Smooth muscle cell of the brain vasculature (primary cell): ENCODE measurements around the gene PRDM12.

ENCODE experiments used
- DNase-seq: peaks from one replicate; pipeline ENCODE4 v3.0.0-alpha.2; 2012; ENCODE audit warnings: low read depth, low spot score

Gene PRDM12

DNA sequence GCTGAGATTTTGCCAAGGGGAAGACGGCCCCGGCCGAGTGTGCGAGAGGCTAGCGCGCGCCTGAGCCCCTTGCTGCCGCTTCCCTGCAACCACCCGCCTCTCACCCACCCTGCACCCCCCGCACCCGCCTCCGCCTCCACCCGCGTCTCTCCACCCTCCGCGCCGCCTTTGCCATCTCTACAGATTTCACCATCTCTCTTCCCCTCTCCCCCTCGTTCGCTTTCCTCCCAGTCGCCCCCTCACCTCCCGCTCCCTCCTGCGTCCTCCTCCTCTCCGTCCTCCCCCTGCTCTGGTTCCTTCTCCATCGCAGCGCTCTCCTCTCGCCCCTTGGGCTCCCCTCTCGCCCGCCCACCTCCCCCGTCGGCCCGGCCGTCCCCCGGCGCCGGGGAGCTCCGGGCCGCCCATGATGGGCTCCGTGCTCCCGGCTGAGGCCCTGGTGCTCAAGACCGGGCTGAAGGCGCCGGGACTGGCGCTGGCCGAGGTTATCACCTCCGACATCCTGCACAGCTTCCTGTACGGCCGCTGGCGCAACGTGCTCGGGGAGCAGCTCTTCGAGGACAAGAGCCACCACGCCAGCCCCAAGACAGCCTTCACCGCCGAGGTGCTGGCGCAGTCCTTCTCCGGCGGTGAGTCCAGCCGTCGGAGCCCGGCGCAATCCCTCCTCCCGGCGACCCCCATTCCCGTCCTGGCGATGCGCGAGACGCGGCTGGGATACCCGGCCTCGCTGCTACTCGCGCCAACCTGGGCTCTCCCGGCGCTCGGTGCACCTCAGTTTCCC, at the start of gene PRDM12:
PRDM12 (plus strand) TSS at position 344 of the 778 bp plus-strand sequence; CDS start at position 404, 60 bp downstream.
- no peak for DNase-seq

DNA sequence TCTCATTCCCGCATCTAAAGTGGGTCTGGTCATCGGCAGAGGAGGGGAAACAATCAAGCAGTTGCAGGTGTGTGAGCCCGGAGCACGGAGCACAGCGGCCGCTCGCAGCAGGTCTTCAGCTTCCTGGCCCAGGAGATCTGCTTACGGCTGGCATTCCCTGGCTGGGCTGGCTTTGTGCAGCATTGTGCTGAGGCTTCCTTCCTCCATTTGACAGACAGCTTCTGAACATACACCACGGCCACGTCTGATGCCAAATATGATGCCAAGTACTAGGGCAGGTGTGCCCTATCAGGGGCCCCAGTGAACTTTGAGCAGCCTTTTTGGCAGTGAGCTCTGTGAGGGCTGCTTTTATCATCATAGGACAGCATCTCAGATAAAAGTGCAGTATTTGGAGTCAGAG, 47.9 kb upstream of the PRDM12 start:
- DNase-seq = no peak

DNA sequence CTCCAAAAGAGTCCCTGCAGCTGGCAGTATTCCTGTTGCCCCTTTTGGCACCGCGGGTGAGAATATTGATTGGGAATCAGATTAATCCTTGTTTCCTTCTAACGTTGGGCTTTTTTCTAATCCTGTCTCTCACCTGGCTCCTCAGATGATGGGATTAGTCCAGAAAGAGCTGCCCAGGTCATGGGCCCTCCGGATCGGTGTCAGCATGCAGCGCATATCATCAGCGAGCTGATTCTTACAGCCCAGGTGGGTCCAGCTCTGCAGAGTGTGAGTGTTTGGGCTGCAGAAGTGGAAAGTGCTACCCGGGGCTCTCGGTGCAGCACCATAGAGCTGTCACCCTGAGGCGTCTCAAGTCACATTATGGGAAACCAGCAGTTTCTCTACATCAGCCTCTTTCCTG, 40.9 kb upstream of the PRDM12 start:
- no peak for DNase-seq

DNA sequence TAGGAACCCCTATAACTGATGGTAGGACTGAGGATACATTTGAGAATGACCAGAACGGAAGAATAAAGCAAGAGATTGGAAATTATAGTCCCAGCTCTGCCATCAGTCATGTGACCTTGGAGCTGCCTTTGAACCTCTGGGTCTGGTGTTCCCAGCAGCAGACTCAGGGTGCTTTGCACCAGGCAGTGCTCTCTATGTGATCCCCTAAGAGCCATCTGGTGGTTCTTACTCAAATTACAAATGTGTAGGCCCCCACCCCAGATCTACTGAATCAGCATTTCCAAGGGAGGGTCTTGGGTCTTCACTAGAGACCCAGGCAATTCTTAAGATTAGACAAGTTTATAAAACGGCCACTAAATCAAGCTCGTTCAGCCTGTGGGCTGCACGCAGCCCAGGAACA, 40.2 kb upstream of the PRDM12 start:
- no peak for DNase-seq

DNA sequence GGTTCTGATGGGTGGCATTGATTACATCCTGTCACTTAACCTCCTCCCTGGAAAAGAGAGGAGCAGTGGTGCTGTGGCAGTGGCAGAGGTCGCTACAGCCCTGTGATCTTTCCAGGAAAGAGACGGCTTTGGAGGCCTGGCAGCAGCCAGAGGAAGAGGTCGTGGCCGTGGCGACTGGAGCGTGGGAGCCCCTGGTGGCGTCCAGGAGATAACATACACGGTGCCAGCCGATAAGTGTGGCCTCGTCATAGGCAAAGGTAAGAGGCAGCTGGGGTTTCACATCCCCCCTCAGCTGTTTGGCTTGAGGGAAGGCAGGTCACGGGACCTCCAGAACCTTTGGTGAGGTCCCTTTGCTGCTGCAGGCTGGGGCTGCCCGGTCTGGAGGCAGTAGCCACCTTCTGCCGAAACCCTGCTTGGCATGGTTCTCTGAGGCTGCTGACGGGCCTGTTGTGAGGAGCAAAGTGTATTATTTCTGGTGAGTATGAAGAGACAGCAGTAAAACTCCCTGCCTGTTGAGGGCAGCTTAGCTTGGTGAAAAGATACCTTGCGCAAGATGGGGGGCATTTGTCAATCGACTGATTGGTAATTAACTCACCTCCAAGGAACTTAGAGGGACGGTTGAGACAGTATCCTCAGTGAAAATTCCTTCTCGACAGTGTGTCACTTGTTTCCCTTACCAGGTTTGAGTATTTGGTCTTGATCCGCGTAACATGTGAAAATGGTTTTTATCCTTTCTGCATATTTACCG, 38.0 kb upstream of the PRDM12 start:
- DNase-seq = no peak

DNA sequence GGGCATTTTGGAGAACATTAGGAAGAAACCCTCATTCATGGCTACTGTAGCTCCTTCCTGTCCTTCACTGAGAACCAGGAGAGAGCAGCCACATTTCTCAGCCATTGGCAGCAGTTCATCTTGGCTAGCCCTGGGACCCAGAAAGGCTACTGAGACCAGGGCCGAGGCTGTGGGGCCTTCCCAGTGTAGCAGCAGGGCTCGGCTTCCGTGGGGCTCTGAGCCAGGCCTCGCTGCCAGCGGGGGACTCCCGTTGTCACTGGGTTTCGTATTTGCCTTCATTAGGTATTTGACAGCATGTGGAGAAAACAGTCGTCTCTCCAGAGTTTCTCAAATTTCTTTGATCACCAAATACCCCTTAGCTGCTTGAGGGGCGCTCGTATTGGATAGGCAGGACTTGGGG, 37.3 kb upstream of the PRDM12 start:
- DNase-seq = no peak

DNA sequence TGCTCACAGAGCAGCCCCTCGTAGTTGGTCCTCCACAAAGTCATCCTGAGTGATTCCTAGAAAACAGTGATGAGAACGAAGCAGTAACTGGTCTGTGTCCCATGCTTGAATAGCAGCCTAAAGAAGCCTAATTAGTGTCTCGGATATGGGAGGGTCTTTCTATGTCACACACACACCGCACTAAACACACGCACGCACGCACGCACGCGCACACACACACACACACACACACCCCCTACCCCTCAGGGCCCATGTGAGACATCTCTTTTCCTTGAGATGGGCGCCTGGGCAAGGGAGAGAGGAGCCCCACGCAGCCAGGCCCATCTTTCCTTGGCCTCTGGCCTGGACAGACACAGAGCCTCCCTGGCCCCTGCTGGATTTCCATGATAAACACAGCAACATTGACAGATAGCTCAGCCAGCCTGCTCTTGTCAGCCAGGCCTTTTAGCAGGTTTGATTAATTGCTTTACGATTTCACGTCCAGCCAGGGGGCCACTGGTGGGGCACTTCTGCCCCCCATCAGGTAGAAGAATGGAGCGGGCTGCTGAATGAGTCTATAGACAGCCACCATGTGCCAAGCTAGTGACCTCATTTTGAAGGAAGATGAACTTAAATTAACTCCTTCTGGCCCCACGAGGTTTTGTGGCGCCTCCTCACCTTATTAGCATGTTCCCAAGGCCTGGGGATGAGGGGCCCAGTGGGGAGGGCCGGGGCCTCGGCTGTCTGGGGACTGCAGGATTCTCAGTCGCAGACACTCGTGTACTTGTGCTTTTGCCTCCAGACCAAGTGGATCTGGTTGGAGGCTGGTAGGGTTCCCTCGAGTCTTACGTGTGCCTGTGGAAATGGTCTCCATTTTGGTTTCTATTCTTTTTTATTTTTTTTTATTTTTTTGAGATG, 36.2 kb upstream of the PRDM12 start:
- DNase-seq = no peak

DNA sequence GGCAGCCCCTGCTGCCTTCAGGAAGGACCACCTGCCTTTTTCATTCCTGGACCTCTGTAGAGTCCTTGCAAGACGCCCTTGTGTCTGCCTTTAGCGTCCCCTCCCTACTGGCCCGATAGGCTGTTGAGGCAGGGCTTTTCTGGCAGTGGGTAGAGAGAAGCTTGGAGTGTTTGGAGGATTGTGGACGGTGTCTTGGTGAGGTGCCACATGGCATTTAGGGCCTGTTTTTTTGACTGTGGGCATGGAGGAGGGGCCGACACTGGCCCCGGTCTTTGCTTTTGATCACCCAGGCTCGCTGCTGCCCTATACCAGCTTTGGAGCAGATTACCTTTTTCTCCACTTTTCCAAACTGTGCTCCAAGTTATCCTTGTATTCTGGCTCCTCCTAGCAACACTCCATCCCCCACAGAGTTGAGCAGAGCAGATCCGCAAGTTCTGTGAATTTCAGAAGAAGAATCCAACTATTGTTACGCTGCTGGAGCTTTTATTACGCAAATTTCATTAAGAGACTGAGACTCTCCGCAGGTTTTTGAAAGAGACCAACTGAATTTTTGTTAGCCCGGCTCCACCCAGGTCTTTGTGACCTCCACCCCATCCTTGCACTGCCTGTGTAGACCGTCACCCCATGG, 34.8 kb upstream of the PRDM12 start:
- no peak for DNase-seq

DNA sequence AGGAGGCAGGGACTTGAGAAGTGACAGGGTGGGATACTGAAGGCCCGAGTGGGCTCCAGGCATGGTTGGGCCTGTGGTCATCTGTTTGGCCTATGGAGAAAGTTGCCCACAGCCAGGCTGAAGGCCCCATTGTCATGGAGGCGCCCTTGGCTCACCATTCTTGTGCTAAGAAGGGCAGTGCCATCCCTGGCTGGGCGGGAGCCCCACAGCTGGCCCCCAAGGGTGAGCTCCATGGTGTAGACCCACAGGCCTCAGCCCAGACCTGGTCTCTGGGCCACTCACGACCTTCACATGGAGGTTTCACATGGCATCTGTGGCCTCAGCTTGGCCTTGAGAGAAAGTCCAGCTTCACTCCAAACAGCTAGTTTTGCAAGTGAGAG, 34.3 kb upstream of the PRDM12 start:
- DNase-seq = no peak

DNA sequence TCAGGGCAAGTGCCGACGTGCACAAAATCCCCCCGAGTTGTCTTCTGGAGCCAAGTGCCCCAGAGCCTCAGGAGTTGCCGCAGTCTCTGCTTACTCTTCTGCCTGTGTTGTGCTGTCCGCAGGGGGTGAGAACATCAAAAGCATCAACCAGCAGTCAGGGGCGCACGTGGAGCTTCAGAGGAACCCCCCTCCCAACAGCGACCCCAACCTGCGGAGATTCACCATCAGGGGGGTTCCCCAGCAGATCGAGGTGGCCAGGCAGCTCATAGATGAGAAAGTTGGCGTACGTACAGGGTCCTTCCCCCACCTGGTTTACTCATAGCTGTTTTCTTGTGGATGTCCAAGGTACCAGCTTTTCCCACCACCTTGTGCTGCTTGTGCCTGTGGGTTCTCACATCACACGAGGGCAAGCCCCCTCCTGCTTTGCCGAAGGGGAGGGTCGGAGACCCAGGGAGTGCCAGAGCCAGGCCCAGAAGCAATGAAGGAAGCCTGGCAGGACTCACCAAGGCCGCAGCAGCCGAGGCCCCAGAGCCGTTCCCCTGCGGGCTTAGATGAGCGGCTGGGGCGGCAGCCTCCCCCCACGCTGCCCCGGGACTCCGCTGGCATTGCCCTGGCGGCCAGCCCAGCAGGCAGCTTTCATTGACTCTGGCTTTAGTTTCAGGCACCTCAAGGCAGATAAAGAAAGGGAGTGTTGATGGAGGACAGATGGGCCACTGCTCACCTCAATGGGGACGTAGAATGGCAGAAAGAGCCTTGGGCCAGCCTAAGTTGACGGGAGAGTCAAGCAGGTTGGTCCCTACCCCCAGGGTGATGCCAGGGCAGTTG, 33.7 kb upstream of the PRDM12 start:
- DNase-seq = no peak

DNA sequence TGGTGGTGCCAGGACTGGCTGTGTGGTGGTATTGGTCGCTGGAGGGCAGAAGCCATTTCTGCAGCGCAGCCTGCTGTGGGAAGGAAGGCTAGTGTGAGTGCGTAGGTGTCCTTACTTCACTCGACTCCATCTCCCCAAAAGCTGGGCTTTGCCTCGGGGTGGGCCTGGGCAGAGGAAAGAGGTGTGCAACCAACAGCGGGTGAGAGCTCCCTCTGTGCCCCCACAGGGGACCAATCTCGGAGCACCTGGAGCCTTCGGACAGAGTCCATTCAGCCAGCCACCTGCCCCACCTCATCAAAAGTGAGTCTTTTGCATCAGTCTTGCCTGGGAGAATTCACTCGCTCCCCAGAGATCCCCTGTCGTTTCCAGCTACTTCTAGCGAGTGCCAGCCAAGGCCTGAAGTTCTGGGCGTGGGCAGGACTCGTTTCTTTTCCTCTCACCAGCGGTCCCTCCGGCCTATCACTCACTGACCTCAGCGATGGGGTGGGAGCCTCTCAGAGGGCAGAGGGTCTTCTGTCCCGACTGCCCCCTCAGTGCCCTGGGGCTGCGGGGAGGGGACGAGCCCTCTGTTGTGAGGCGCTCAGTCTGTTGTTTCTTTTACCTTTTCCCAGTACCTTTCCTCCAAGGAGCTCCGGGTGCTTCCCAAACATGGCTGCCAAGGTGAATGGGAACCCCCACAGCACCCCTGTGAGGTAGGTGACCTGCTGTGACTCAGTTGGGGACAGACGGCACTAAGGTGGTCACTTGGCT, 32.9 kb upstream of the PRDM12 start:
- DNase-seq = no peak

DNA sequence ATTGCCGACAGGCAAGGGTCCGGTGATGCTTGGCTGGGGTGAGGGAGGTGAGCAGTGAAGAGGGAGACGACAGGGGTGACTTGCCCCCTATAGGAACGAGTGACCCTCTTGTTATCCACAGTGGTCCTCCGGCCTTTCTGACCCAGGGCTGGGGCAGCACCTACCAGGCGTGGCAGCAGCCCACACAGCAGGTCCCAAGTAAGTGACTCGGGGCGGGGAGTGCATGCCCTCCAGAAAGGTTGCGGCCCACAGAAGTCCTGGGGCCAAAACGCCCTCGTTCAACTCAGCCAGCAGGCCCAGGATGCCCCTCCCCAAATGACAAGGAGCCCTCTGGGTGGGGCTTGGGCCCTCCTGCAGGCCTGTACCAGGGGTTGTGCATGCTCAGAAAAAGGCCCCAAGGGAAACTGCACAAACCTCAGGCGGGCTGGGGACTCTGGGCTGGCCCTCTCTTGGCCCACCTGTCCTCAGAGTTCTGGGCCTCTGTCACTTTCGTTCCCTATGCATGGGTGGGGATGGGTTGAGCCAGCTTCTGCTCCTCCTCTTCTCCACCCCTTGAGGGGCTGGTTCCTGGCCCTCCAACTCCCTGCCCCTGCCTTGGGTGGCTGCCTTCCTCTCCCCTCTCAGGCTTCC, 32.2 kb upstream of the PRDM12 start:
- no peak for DNase-seq

DNA sequence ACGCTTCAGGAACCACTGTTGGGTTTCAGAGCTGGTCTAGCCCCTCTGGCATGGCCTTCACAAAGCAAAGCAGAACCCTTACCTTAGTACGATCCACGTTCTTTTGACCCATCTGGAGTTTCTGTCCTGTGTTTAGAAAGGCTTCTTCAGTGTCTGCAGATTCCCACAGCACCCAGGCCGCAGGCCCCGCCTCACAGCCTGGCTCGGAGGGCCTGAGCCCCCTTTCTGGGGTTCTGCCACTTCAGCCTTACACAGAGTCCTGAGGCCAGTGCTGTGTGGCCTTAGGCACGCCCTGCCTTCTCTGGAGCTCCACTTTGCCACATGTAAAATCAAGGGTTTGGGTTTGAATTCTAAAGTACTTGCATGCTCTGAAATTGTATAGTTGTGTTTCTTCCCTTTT, 31.6 kb upstream of the PRDM12 start:
- DNase-seq = no peak

DNA sequence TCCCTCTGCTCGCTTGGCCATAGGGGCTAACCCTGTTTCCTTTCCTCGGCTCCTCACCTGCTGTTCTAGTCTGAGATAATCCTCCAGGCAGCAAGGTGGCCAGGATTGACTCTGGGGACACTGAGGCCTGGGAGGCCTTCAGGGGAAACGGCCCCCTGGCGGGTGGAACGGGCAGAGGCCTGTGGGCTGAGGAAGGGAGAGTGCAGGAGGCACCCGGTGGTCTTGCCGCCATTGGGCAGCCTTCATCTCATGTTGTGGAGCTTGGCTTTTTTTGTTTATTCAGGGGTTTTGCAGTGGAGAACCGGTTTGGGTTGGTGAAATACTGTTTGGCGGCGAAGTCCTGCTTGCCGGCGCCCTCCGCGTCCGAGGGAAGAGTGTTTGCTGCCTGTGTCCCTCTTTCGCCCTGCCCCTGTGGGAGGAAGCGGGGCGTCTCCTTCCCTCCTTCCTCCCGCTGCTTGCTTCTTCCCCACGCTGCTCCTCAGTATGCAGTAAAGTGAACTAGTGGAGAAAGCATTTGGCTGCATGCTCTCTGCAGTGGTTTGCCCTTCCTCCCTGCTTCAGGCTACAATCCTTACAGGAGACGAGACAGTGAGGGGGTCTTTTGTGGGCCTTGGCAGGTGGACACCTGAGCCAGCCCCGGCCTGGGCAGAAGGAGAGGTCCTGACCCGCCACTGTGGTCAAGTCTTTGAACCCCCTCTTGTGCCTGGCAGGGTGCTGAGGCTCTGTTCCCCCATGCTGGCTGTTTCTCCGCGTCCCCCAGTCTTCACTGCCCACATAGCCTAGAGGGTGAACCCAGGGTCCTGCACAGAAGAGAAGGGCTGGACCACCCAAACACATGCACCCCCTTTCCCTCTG, 30.8 kb upstream of the PRDM12 start:
- DNase-seq = no peak

DNA sequence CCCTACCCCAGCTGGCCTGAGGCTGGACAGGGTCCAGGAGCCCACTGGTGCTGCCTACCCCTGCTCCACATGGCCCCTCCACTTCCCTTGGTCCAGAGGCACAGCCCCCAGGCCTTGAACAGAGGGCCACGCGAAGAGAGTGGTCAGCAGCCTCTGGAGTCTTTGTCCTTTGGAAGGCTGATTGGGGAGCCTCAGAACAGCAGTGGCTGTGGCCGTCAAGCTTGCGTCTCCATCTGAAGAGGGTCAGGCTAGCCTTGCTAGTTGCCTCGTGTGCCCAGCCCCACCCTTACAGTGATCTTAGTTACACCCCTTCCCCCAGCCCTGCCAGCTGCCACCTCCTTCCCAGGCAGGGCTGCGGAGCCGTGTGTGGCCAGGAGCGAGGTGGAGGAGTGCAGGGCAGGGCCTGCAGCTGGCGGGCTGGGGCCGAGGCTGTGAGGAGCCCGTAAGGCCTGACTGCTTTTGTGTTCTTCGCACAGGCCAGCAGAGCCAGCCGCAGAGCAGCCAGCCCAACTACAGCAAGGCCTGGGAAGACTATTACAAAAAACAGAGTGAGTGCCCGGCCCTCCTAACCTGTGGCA, 30.1 kb upstream of the PRDM12 start:
- no peak for DNase-seq

DNA sequence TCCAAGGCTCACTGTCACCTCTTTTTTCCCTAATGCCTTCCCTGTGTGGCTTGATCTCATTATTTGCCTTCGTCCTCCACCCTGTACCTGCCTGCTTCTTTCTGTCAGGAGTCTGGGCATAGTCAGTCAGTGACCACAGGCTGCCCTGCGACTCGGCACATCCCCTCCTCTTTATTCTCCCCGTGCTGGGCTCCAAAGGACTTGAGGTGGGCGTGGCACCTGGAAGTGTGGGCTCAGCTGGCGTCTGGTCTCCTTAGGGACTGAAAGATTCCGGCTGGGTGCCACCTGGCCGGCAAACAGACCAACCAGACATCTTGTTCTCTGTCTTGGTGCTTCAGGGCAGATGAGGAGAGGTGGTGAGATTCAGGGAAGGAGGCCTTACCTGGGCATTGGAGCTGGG, 29.6 kb upstream of the PRDM12 start:
- DNase-seq = no peak

DNA sequence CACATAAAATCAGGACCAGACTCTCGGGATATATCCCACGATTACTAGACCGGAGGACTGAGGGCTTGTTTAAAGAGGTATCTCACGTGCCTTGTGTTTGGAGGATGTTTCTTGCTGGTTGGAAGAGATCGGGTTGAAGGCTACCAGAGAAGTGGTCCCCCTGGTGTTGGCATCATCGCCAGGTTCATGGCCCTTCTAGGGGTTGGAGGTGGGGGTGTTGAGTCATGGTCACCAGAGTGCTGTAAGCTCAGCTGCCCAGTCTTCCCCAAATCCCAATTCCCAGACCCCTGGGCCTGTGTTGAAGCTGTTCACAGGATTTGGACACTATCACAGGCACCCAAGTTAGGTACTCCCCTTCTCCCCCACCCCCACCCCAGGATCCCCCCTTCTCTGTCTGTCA, 29.1 kb upstream of the PRDM12 start:
- DNase-seq = no peak
